ENCODE measurements around the gene MILR1.
"Not testable (repeated sequence)": the region's sequence is repeated elsewhere in the genome, so short reads cannot be mapped to it uniquely, and the experiment has no call there.

The MILR1 gene

GRCh38 chr17:64448665-64449512 lies at the start of gene MILR1:
TSS of gene MILR1 (plus strand) at chr17:64449115. CDS start at chr17:64449169, 54 bp downstream.
- in situ Hi-C loops (cut with MboI; ENCODE audit: low pct_unique_long_range_greater_than_20kb, low sequenced_read_pairs), result no loop called here

GRCh38 chr17:64399767-64400156 lies 49.2 kb upstream of the MILR1 start:
- no peak for DNase-seq

More at GRCh38 chr17:64448665-64449512, at the start of gene MILR1:
- peak; percentile 95 for DNase-seq

GRCh38 chr17:64400642-64401041 lies 48.3 kb upstream of the MILR1 start:
- in situ Hi-C loops (cut with MboI; ENCODE audit: low pct_unique_long_range_greater_than_20kb, low sequenced_read_pairs), result no loop called here
- no peak for DNase-seq

More at GRCh38 chr17:64399767-64400156, 49.2 kb upstream of the MILR1 start:
- in situ Hi-C loops (cut with MboI; ENCODE audit: low pct_unique_long_range_greater_than_20kb, low sequenced_read_pairs), result no loop called here

GRCh38 chr17:64401244-64401860 lies 47.6 kb upstream of the MILR1 start:
- DNase-seq, result no peak
- in situ Hi-C loops (cut with MboI; ENCODE audit: low pct_unique_long_range_greater_than_20kb, low sequenced_read_pairs), result no loop called here

GRCh38 chr17:64401941-64402340 lies 47.0 kb upstream of the MILR1 start:
- no peak for DNase-seq
- in situ Hi-C loops (cut with MboI; ENCODE audit: low pct_unique_long_range_greater_than_20kb, low sequenced_read_pairs), result no loop called here

GRCh38 chr17:64402469-64402868 lies 46.4 kb upstream of the MILR1 start:
- no peak for DNase-seq
- in situ Hi-C loops (cut with MboI; ENCODE audit: low pct_unique_long_range_greater_than_20kb, low sequenced_read_pairs), result no loop called here

- DNase-seq, result no peak
- in situ Hi-C loops (cut with MboI; ENCODE audit: low pct_unique_long_range_greater_than_20kb, low sequenced_read_pairs), result no loop called here
Measured at GRCh38 chr17:64403881-64404460, 44.9 kb upstream of the MILR1 start.

- peak; percentile 57 for DNase-seq
Measured at GRCh38 chr17:64406321-64407200, 42.4 kb upstream of the MILR1 start.

GRCh38 chr17:64410750-64411490 lies 38.0 kb upstream of the MILR1 start:
- no peak for DNase-seq
- in situ Hi-C loops (cut with MboI; ENCODE audit: low pct_unique_long_range_greater_than_20kb, low sequenced_read_pairs), result loop anchor here (10.0 kb wide), 1 partner anchor 86 kb away; no protein-coding TSS in a partner anchor

More at GRCh38 chr17:64406321-64407200, 42.4 kb upstream of the MILR1 start:
- in situ Hi-C loops (cut with MboI; ENCODE audit: low pct_unique_long_range_greater_than_20kb, low sequenced_read_pairs), result no loop called here

GRCh38 chr17:64411999-64412771 lies 36.7 kb upstream of the MILR1 start:
- in situ Hi-C loops (cut with MboI; ENCODE audit: low pct_unique_long_range_greater_than_20kb, low sequenced_read_pairs), result loop anchor here (10.0 kb wide), 1 partner anchor 87 kb away; no protein-coding TSS in a partner anchor
- peak; percentile 92 for DNase-seq

- in situ Hi-C loops (cut with MboI; ENCODE audit: low pct_unique_long_range_greater_than_20kb, low sequenced_read_pairs), result loop anchor here (10.0 kb wide), 1 partner anchor 88 kb away; no protein-coding TSS in a partner anchor
- no peak for DNase-seq
Measured at GRCh38 chr17:64412944-64413381, 36.0 kb upstream of the MILR1 start.

GRCh38 chr17:64413513-64413912 lies 35.4 kb upstream of the MILR1 start:
- in situ Hi-C loops (cut with MboI; ENCODE audit: low pct_unique_long_range_greater_than_20kb, low sequenced_read_pairs), result loop anchor here (10.0 kb wide), 1 partner anchor 89 kb away; no protein-coding TSS in a partner anchor
- DNase-seq, result no peak

- DNase-seq, result peak; percentile 73
- in situ Hi-C loops (cut with MboI; ENCODE audit: low pct_unique_long_range_greater_than_20kb, low sequenced_read_pairs), result loop anchor here (10.0 kb wide), 1 partner anchor 94 kb away; no protein-coding TSS in a partner anchor
Measured at GRCh38 chr17:64418506-64419339, 30.2 kb upstream of the MILR1 start.

GRCh38 chr17:64420143-64420670 lies 28.7 kb upstream of the MILR1 start:
- peak; percentile 80 for DNase-seq
- in situ Hi-C loops (cut with MboI; ENCODE audit: low pct_unique_long_range_greater_than_20kb, low sequenced_read_pairs), result loop anchor here (10.0 kb wide), 1 partner anchor 75 kb away; the partner anchor contains the start of gene POLG2

GRCh38 chr17:64422121-64422520 lies 26.8 kb upstream of the MILR1 start:
- in situ Hi-C loops (cut with MboI; ENCODE audit: low pct_unique_long_range_greater_than_20kb, low sequenced_read_pairs), result loop anchor here (10.0 kb wide), 1 partner anchor 73 kb away; the partner anchor contains the start of gene POLG2
- not testable (repeated sequence) for DNase-seq

- DNase-seq, result no peak
- in situ Hi-C loops (cut with MboI; ENCODE audit: low pct_unique_long_range_greater_than_20kb, low sequenced_read_pairs), result loop anchor here (10.0 kb wide), 1 partner anchor 71 kb away; the partner anchor contains the start of gene POLG2
Measured at GRCh38 chr17:64423881-64424280, 25.0 kb upstream of the MILR1 start.

Measured in KBM-7 (cell line).